ENCODE results near the gene CREG1.

Gene CREG1

DNA sequence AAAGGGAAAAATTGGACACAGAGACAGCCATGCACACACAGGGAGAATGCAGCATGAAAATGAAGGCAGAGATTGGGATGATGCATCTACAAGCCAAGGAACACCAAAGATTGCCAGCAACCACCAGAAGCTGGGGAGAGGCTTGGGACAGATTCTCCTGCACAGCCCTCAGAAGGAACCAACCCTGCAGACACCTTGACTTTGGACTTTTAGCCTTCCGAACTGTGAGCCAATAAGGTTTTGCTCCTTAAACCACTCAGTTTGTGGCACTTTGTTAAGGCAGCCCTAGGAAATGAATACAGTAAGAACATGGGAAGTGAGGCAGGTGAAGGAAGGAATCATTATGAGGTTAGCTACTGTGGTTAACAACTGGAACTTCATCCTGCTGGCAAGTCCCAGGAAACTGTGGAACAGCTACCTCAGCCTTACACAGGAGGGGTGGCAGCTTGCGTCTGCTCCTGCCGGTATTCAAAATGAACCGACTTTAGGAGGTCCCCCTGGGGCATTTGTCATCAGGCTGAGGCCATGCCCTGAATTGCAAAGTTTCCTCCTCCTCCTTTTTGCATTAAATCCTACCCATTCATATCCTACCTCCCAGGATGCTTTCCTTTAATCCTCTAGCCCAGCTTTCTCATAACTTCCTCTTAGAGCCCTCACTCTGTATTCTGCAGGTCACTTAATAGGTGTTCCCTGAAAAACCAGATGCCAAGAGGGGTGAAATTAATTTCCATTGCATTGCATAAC, 50.7 kb downstream of the CREG1 start:
- DNase-seq, result no peak

DNA sequence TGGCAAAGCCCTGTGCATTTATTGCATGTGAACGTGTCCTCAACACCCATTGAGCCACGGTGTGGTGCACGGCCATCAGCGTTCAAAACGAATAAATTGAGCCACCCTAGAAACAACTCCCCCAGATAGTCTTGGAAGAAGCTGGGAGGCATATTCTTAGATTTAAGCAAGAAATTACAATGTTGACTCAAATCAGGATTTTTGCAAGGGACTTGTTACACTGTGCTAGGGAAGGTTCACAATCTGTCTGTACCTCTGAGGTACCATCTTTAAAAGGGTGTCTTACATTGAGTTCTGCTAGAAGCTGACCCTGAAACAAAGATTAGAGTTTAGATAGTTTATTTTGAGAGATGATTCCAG, 51.4 kb downstream of the CREG1 start:
- no peak for DNase-seq

DNA sequence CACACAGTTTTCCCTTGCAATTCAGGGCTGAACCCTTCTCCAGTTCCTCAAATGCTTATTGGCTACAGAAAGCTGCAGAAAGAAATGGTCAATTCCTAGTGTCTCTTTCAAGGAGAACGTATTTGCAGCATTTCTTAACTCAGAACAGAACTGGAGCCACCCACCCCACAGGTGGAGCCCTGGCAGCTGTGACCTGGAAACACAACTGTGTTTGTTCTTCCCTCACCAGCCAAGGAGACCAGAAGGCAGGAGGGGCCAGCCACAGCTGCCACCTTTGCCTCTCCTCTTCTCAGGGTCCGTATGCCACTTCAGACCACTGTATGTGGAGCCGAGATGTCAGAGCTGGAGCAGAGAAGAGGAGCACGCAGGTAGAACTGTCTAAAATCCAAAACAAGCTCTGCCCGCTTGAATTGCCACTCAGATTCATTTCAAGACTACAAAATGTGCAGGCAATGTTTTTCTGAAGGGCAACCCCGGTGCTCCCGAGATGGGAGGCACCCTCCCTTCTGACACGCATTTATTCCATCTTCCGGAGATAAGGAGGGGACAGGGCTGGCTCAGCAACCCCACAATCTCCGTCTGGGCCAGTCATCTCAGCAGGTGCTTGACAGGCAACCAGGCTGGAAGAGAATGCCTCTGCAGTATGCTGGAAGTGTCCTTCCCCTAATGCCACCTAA, 51.9 kb downstream of the CREG1 start:
- DNase-seq, result no peak

DNA sequence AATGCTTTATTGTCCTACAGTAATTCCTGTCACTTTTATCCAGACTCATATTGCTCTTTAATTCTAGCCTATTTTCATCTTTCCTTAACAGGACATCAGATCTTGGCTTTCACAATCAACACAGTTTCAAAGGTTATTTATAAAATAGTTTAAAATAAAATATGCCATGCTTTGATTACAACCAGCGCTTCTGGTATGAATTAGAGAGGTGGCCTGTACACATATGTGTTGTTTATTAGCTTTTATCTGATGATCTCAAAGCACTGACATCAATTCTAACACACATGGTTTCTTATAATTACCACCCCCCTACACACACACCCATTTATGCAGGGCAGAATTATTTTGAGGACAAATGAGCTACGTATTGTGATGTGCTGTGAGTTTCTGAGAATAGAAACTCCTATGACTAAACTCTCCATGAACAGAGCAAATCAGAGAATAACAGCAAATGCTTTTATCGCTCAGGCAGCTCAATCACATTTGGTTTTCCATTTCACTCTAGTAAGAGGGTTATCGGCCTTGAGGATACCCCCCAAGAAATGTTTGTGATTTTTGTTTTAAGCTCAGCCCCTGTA, 53.2 kb downstream of the CREG1 start:
- no peak for DNase-seq

DNA sequence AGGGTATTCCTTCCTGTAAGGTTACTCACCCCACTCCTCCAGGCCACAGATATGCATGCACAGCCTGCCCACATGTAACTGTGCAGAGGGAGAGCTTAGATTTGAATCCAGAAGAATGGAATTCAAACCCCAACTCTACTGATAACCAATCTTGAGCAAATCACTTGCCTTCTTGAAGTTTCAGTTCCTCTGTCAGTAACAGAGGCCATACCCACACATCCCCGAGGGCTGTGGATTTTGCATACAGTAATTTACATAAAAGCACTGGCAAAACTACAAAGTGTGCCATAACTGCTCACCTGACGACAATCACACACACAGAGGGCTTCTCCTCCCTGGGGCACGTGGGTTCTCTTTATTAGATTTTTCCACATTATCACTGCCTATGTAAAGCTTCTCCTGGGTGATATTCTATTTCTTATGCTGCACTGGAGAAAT, 53.9 kb downstream of the CREG1 start:
- DNase-seq, result no peak

DNA sequence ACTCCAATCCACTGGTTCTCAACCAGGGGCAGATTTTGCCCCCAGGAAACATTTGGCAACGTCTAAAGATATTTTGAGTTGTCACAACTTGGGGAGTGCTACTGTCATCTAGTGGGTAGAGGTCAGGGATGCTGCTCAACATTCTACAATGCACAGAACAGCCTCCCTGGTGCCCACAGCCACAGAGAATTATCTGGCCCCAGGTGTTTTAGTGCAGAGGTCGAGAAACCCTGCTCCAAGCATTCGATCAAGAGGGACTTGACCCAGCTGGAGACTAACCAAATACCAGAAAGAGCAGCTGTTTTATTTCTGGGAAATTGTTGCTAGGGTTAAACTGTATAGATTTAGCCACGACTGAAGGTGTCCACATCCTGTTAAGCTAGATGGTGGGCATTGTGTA, 54.5 kb downstream of the CREG1 start:
- no peak for DNase-seq

DNA sequence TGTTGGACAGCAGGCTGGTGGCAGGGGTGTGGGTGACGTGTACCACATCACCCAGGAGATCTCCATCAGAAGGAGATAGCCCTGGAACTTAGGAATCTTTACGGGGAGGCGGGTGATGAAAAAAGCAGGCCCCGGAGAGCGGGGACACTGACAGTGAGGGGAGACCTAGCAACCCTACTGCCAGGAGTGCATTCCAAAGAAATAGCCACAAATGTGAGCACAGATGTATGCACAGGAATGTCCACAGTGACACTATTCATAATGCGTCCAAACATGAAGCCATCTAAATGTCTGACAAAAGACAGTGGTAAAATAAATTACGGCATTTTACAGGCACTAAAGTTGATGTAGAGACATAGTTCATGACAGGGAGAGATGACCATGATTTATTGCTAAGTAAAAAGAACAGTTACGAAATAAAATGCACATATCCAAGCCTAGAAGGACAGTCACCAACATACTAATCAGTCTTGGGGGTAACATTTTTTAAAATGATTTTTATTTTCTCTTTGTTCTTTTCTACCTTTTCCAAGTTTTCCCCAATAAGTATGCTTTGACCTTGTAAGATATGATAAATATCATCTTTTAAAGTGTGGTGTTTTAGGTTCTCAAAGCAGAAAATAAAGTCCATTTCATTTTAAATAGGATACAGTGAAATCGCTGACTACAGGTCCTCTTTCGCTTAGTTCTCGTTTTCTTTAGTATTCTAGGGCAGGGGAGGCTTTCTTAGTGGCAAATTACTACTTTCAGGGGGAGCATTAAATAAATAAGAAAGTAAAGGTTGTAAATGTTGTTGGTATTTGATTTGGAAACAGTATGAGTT, 56.6 kb downstream of the CREG1 start:
- DNase-seq, result no peak

DNA sequence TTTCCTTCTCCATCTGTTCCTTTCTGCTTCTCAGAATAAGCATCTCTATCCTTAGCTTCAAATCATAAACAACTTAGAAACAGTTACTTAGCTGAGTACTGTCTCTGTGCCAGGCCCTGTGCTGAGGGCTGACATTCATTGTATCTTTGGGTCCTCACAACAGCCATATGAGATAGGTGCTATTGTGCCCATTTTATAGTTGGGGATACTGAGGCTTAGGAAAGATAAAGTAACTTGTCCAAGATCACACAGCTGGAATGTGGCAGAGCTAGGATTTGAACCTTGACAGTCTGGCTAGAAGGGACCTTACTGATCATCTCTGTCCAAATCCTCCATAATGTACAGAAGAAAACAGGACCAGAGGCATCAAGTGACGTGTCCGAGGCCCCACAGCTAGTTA, 60.2 kb downstream of the CREG1 start:
- DNase-seq, result no peak

DNA sequence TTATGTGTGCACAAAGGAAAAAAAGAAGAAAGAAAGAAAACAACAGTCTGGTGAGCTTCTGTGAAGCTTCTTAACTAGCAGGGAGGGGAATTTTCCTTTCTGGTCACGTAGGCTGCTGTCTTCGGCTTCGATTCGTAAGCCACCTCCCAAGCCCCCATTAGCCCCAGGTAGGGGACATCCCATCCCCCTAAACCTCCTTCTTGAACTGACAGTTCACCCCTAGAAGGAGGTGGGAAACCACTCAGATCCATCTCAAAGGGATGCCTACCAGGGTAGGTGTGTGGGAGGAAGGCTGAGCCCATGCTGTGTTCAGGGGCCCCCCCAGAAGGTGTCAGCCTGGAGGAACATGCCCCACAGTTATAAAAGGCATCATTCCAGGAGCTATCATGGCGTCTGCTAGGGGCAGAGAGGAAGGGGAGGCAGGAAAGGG, 61.1 kb downstream of the CREG1 start:
- DNase-seq, result no peak

DNA sequence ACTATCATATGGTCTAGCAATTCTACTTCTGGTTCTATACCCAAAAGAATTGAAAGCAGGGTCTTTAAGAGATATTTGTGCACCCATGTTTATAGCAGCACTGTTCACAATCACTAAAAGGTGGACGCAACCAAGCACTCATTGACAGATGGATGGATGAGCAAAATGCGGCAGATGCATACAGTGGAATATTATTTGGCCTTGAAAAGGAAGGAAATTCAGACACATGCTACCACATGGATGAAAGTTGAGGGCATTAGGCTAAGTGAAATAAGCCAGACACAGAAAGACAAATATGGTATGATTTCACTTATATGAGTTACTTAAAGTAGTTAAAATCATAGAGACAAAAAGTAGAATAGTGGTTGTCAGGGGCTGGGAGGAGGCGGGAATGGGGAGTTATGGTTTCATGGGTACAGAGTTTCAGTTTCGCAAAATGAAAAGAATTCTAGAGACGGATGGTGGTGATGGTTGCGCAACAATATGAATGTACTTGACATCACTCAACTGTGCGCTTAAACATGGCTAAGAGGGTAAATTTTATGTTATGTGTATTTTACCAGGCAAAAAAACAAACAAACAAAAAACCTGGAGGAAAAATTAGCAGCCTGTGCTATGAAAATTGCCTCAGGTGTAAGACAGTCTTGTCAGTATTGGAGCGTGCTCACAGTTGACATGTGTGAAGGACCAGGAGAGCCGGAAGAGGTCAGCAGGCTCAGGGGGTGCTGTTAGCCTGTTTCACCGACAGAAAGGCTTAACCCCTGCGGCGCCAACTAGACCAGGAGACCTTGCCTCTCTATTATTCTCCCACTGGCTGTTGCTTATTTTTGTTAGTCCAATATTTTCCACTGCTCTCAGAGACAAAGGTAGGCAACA, 61.7 kb downstream of the CREG1 start:
- no peak for DNase-seq

All from NCI-H226 (cell line).